T-helper 9 cell (primary cell): ENCODE data around the gene SDHAF2.
"Not testable (repeated sequence)": the region's sequence is repeated elsewhere in the genome, so short reads cannot be mapped to it uniquely, and the experiment has no call there.

Experiments
- DNase-seq: peaks from one replicate; pipeline ENCODE4 v3.0.0-alpha.2; 2020

Gene SDHAF2

DNA sequence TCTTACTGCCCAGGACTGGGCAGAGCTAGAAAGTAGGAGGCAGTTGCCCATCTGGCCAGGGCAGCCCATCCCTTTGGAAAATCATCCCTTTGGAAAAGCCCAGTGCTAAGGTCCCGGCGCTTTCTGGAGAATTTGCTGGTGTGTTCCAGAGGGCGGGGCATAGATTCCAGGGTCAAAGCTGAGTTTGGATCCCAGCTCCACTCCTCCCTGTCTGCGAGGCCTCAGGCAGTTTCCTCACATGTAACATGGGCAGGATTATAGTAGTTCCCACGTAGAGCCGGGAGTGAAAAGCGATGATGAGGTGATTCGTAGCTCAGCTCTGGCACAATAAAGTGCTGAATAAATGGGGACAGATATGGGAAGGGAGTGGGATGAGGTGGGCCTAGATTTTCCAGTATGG, 47.2 kb downstream of the SDHAF2 start:
- no peak for DNase-seq

GRCh38 chr11:61477727-61478148, 47.8 kb downstream of the SDHAF2 start:
- DNase-seq: peak; percentile 47

- DNase-seq: not testable (repeated sequence)
These were observed 49.6 kb downstream of the SDHAF2 start for GRCh38 chr11:61479360-61480058.

DNA sequence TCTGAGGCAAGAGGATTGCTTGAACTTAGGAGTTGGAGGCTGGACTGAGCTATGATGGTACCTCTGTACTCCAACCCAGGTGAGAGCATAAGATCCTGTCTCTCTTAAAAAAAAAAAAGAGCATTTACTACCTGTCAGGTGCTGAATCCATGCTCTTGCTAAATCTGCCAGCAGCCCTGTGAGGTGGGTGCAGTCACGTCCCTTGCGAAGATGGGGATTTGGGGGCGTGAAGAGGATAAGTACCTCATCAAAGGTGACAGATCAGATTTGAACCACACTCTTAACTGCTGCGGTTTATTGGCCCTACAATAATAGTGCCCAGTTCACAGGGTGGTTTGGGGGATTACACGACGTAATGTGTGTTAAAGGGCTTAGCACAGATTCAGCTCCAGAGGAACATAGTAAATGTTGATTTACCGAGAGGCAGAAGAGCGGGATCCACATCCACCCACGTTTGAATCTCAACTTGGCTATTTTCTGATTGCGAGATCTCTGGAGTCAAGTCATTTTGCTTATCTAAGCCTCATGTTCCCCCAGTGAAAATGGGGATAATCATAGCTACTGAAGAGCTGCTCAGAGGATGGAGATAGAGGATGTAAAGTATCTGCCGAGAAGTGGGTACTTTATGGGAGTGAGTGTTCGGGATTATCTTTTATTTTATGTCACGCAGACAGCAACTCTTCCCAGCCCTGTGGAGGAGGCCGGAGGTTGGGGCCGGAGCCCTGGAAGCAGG, 50.5 kb downstream of the SDHAF2 start:
- DNase-seq: no peak

DNA sequence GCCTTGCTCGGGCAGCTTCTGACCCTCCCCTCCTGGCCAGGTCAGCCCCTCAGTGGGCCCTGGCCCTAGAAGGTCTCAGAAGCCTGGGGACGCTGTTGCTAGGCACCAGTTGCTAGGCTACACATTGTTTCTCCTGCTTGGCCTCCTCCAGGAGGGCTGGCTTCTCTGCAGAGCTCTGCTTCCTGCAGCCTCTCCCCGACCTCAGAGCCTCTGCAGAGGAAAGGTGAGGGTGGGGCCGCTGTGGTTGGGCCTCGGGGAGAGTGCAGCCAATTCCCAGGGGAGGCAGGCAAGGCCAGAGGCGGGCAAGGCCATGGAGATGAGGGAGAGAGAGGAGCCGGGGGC, 51.0 kb downstream of the SDHAF2 start:
- DNase-seq: no peak

- DNase-seq: no peak
These were observed 51.9 kb downstream of the SDHAF2 start for GRCh38 chr11:61481806-61482205.

GRCh38 chr11:61482513-61482912, 52.6 kb downstream of the SDHAF2 start:
- no peak for DNase-seq

GRCh38 chr11:61484541-61484940, 54.6 kb downstream of the SDHAF2 start:
- no peak for DNase-seq

DNA sequence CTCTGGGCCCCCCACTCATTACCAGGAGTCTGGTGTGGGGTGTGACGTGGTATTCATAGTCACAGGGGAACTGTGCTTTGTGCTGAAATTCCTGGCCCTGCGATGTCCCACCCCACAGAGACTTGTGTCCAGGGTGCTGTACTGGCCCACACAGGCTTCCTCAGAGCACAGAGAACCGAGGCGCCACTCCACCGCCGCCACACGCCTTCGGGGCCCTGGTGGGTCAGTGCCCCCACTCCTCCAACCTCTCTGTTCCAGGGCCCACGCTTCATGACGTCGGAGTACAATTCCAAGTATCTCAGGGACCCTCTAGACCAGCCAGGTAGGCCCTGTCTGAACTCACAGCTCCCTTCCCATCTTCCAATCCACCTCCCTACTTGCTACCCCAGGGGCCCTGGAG, 55.2 kb downstream of the SDHAF2 start:
- DNase-seq: no peak

DNA sequence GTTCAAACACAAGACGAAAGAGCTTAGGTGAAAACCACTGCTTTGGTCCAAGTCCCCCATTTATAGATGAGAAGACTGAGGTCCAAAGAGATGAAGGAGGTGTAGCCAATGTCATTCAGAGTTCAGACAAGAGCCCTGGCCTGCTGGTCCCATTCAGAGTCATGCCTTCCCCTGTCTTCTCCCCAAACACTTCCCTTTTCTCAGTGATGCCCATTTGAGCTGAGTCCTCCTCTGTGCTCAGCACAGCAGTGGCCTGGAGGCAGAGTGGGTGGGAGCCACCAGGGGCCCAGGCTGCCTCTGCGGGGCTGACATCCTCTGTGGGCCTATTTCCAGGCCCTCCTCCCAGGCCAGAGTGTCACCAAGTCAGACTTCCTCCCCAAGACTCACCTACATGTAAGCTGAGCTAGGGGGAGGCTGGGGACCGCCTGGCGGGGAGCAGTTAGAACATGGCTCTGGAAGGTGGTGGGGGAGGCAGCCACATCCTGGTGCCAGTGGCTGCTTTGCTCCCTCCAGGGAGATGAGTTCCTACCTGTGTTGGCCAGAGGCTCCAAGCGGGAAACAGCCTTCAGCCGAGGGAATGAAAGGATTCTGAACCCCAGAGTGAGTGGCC, 56.2 kb downstream of the SDHAF2 start:
- DNase-seq: no peak

- no peak for DNase-seq
These were observed 56.9 kb downstream of the SDHAF2 start for GRCh38 chr11:61486779-61487178.

- DNase-seq: no peak
These were observed 57.6 kb downstream of the SDHAF2 start for GRCh38 chr11:61487342-61488025.

DNA sequence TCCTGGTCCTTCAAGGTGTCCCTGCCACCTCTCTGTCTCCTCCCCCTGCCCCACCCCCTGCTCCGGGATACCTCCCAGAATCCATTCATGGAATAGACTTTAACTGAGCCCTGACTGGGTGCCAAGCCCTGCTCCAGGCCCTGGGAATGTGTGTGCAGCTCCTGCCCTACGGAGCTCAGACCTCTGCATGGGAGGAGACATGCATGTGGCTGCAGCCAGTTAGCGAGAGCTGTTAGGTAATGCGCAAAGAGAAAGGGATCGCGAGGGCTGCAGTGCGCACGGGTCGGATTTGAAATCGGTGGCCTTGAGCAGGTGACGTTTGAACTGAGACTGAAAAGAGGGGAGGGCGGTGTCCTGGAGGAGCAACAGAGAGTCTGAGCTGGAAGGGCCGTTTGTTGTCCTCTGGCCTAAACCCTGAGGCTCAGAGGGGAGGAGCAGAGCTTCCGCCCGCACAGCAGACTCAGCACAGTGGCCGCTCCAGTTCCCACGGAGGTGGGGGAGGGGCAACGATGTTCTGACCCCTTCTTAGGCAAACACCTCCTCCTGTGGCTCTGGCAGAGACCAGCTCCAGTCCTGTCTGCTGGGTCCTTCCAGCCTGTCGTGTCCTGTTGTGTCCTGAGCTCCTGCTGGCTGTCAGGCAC, 58.8 kb downstream of the SDHAF2 start:
- DNase-seq: no peak

GRCh38 chr11:61489833-61490721, 60.2 kb downstream of the SDHAF2 start:
- no peak for DNase-seq

DNA sequence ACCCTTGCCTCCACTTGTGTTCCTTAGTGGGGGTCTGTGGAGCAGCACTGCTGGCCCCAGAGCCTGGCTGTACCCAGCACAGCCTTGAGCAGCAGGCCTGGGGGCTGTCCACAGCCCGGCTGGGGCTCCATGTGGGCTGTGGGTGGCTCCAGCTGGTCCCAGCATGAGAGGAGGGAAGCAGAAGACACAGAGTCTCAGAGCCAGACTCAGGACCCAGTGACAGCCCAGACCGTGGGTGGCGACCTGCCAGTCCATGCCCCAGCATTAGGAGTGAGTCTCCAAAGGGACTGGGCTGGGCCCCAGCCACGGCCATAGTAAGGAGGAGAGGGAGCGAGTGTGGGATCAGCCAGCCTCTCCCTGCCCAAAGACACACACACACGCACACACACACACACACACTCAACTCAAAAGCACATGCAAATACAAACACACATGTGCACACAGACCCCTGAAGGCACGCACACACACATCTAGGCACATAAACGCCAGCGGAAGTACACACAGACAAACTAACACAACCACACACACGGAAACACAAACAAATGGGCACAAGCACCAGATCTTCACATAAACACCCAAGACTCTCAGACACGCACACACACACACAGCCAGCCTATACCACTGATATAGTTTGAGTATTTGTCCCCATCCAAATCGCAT, 61.9 kb downstream of the SDHAF2 start:
- no peak for DNase-seq

- DNase-seq: no peak
These were observed 64.5 kb downstream of the SDHAF2 start for GRCh38 chr11:61494381-61494961.

GRCh38 chr11:61495801-61496601, 66.1 kb downstream of the SDHAF2 start:
- no peak for DNase-seq
